HG02798 (cell line): ENCODE data around the gene SMG6.

Source experiments
- ATAC-seq: cut with Tn5 transposase; IDR thresholded peaks from one replicate; pipeline ENCODE4 v1.9.1; 2021; ENCODE audit warnings: mild to moderate bottlenecking; ENCODE audit not compliant: unreplicated experiment, poor library complexity

SMG6 gene

GRCh38 chr17:2040942-2041560 is 262.5 kb downstream of the SMG6 start:
- no peak for ATAC-seq

- no peak for ATAC-seq
Measured at GRCh38 chr17:2040219-2040827, 263.3 kb downstream of the SMG6 start.

- no peak for ATAC-seq
Measured at GRCh38 chr17:2037155-2037554, 266.4 kb downstream of the SMG6 start.

GRCh38 chr17:2035541-2036488 is 267.8 kb downstream of the SMG6 start:
- ATAC-seq, result no peak

- ATAC-seq, result no peak
Measured at GRCh38 chr17:2034806-2035540, 268.6 kb downstream of the SMG6 start.

GRCh38 chr17:2034157-2034556 is 269.4 kb downstream of the SMG6 start:
- no peak for ATAC-seq

GRCh38 chr17:2033153-2033552 is 270.4 kb downstream of the SMG6 start:
- no peak for ATAC-seq

- peak; percentile 8 for ATAC-seq
Measured at GRCh38 chr17:2030779-2031163, 272.8 kb downstream of the SMG6 start.

- peak; percentile 74 for ATAC-seq
Measured at GRCh38 chr17:2029911-2030778, 273.4 kb downstream of the SMG6 start, which contains the start of gene DPH1. TSS of gene DPH1 (plus strand) at chr17:2030153. CDS start at chr17:2030170, 17 bp downstream.

GRCh38 chr17:2028737-2029136 is 274.8 kb downstream of the SMG6 start:
- ATAC-seq, result no peak

GRCh38 chr17:2028234-2028614 is 275.4 kb downstream of the SMG6 start:
- ATAC-seq, result no peak

- no peak for ATAC-seq
Measured at GRCh38 chr17:2027528-2028233, 275.9 kb downstream of the SMG6 start.

- no peak for ATAC-seq
Measured at GRCh38 chr17:2025622-2026309, 277.8 kb downstream of the SMG6 start.

- ATAC-seq, result no peak
Measured at GRCh38 chr17:2025220-2025621, 278.4 kb downstream of the SMG6 start, which contains the start of gene RTN4RL1. TSS of gene RTN4RL1 (minus strand) at chr17:2025334. CDS start at chr17:2024865, 469 bp downstream.

GRCh38 chr17:2024572-2025219 is 278.9 kb downstream of the SMG6 start:
- no peak for ATAC-seq

GRCh38 chr17:2023692-2024571 is 279.7 kb downstream of the SMG6 start:
- no peak for ATAC-seq

- ATAC-seq, result no peak
Measured at GRCh38 chr17:2023256-2023655, 280.3 kb downstream of the SMG6 start.
